ENCODE measurements around the gene MINDY1.

The MINDY1 gene

GRCh38 chr1:150974580-150975478 lies 31.9 kb downstream of the MINDY1 start, which contains the start of gene CERS2:
CERS2 (minus strand) TSS chr1:150974835; CDS start chr1:150969090, 5,745 bp downstream.
- H3K4me3 ChIP-seq, result peak within 1 kb of the TSS; percentile 98
- H3K27ac ChIP-seq, result peak within 1 kb of the TSS; percentile 74
- DNase-seq (ENCODE audit: low read depth, low spot score), result no peak
- H3K9ac ChIP-seq (ENCODE audit: insufficient read length), result peak within 1 kb of the TSS; percentile 97
- no peaks in the 10 kb centered on the region for H3K9me3 ChIP-seq (ENCODE audit: low read depth, low read length)
- no peaks in the 10 kb centered on the region for H3K36me3 ChIP-seq (ENCODE audit: insufficient read depth, low read length)
- TF ChIP-seq FOXP2 (optimal IDR thresholded peaks at IDR 0.05; ENCODE audit: control extremely low read depth, extremely low read length, insufficient read depth), result no peak
- TF ChIP-seq POLR2AphosphoS5 (IDR thresholded peaks at IDR 0.05; ENCODE audit: borderline replicate concordance, low read depth, low read length), result peak; percentile 31; the same call in 1 of the 2 replicates

- TF ChIP-seq POLR2AphosphoS5 (IDR thresholded peaks at IDR 0.05; ENCODE audit: borderline replicate concordance, low read depth, low read length), result no peak
- TF ChIP-seq EZH2 (IDR thresholded peaks at IDR 0.05), result no peak
- no peak for TF ChIP-seq FOXP2 (optimal IDR thresholded peaks at IDR 0.05; ENCODE audit: control extremely low read depth, extremely low read length, insufficient read depth)
- no peaks in the 10 kb centered on the region for H3K9me3 ChIP-seq (ENCODE audit: low read depth, low read length)
- peak overlapping the region; percentile 98 for H3K4me3 ChIP-seq
- H3K9ac ChIP-seq (ENCODE audit: insufficient read length), result peak overlapping the region; percentile 97
- H3K27ac ChIP-seq, result peak overlapping the region; percentile 74
- DNase-seq (ENCODE audit: low read depth, low spot score), result no peak
- no peaks in the 10 kb centered on the region for H3K36me3 ChIP-seq (ENCODE audit: insufficient read depth, low read length)
Measured at GRCh38 chr1:150973836-150974579, 32.7 kb downstream of the MINDY1 start.

GRCh38 chr1:150973258-150973835 lies 33.4 kb downstream of the MINDY1 start:
- H3K27ac ChIP-seq, result peak overlapping the region; percentile 74; the same call in 1 of the 2 replicates
- peak overlapping the region; percentile 97 for H3K9ac ChIP-seq (ENCODE audit: insufficient read length)
- no peak for DNase-seq (ENCODE audit: low read depth, low spot score)
- peaks cover 6% of the 10 kb centered on the region; the same call in 1 of the 2 replicates for H3K36me3 ChIP-seq (ENCODE audit: insufficient read depth, low read length)
- peak overlapping the region; percentile 98 for H3K4me3 ChIP-seq
- no peaks in the 10 kb centered on the region for H3K9me3 ChIP-seq (ENCODE audit: low read depth, low read length)
- TF ChIP-seq POLR2AphosphoS5 (IDR thresholded peaks at IDR 0.05; ENCODE audit: borderline replicate concordance, low read depth, low read length), result no peak
- no peak for TF ChIP-seq EZH2 (IDR thresholded peaks at IDR 0.05)
- TF ChIP-seq FOXP2 (optimal IDR thresholded peaks at IDR 0.05; ENCODE audit: control extremely low read depth, extremely low read length, insufficient read depth), result no peak

GRCh38 chr1:150972417-150972940 lies 34.2 kb downstream of the MINDY1 start:
- TF ChIP-seq EZH2 (IDR thresholded peaks at IDR 0.05) (no peak), POLR2AphosphoS5 (IDR thresholded peaks at IDR 0.05; ENCODE audit: borderline replicate concordance, low read depth, low read length) (no peak), FOXP2 (optimal IDR thresholded peaks at IDR 0.05; ENCODE audit: control extremely low read depth, extremely low read length, insufficient read depth) (no peak)
- DNase-seq (ENCODE audit: low read depth, low spot score), result no peak
- H3K9ac ChIP-seq (ENCODE audit: insufficient read length), result peak overlapping the region; percentile 97
- H3K9me3 ChIP-seq (ENCODE audit: low read depth, low read length), result no peaks in the 10 kb centered on the region
- H3K27ac ChIP-seq, result 0 out of 2 replicates have a peak overlapping the region, but pooled peaks have one; percentile 35
- peak overlapping the region; percentile 98 for H3K4me3 ChIP-seq
- peaks cover 14% of the 10 kb centered on the region; the same call in 1 of the 2 replicates for H3K36me3 ChIP-seq (ENCODE audit: insufficient read depth, low read length)

GRCh38 chr1:150971583-150972416 lies 34.9 kb downstream of the MINDY1 start:
- no peak overlapping the region for H3K9ac ChIP-seq (ENCODE audit: insufficient read length)
- peaks cover 21% of the 10 kb centered on the region for H3K36me3 ChIP-seq (ENCODE audit: insufficient read depth, low read length)
- TF ChIP-seq POLR2AphosphoS5 (IDR thresholded peaks at IDR 0.05; ENCODE audit: borderline replicate concordance, low read depth, low read length) (no peak), EZH2 (IDR thresholded peaks at IDR 0.05) (no peak), FOXP2 (optimal IDR thresholded peaks at IDR 0.05; ENCODE audit: control extremely low read depth, extremely low read length, insufficient read depth) (no peak)
- H3K27ac ChIP-seq, result 0 out of 2 replicates have a peak overlapping the region, but pooled peaks have one; percentile 35
- H3K4me3 ChIP-seq, result peak overlapping the region; percentile 18; the same call in 1 of the 2 replicates
- no peaks in the 10 kb centered on the region for H3K9me3 ChIP-seq (ENCODE audit: low read depth, low read length)
- no peak for DNase-seq (ENCODE audit: low read depth, low spot score)

- TF ChIP-seq FOXP2 (optimal IDR thresholded peaks at IDR 0.05; ENCODE audit: control extremely low read depth, extremely low read length, insufficient read depth) (no peak), POLR2AphosphoS5 (IDR thresholded peaks at IDR 0.05; ENCODE audit: borderline replicate concordance, low read depth, low read length) (no peak), EZH2 (IDR thresholded peaks at IDR 0.05) (no peak)
- DNase-seq (ENCODE audit: low read depth, low spot score), result no peak
- no peak overlapping the region for H3K9ac ChIP-seq (ENCODE audit: insufficient read length)
- H3K27ac ChIP-seq, result no peak overlapping the region
- H3K9me3 ChIP-seq (ENCODE audit: low read depth, low read length), result no peaks in the 10 kb centered on the region
- H3K4me3 ChIP-seq, result no peak overlapping the region
- peaks cover 29% of the 10 kb centered on the region for H3K36me3 ChIP-seq (ENCODE audit: insufficient read depth, low read length)
Measured at GRCh38 chr1:150970808-150971582, 35.7 kb downstream of the MINDY1 start.

Data from SK-N-MC (cell line).